GM18520 (cell line): ENCODE measurements around the gene VTN.

Experiments used
- ATAC-seq: cut with Tn5 transposase; IDR thresholded peaks from one replicate; pipeline ENCODE4 v1.9.1; 2021; ENCODE audit not compliant: unreplicated experiment

VTN gene

DNA sequence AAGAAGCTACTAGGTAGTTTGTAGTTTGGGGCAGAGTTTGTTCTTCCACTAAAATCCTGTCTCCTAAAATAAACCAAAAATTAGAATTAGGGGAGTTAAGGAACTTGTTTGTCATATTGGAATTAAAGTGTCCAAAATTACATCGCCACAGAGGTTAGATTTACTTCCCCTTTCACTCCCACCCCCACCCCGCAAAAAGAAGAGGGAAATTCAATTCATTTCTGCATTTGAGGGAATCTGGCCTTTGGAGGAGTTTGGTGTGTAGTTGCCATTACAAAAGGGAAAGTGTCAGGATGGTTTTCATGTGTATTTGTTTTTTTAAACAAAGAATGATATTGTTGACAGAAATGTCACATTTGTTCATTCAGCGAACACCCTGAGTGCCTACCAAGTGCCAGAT lies 45.3 kb downstream of the VTN start:
- no peak for ATAC-seq

DNA sequence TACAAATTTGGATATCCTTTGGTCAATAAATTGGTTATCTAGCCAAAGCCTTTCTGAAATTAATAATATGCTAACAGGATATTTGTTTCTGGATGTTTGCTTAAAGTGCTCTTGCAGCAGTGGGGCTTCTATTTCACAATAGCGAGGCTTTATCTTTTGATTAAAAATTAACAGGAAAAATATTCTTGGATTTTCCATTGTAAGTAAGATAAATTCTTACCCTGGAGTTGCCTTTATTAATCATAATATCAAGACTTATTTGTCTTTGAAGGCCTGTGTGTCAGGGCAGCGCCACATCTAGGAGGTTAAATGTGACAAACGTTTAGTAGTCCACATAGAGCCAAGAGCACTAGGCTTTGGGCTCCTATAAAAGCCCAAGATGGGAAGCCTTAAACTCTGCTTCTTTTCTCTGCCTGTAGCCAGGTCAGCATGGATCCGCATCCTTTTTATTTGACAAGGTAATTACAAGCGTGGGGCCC lies 45.8 kb downstream of the VTN start:
- no peak for ATAC-seq

DNA sequence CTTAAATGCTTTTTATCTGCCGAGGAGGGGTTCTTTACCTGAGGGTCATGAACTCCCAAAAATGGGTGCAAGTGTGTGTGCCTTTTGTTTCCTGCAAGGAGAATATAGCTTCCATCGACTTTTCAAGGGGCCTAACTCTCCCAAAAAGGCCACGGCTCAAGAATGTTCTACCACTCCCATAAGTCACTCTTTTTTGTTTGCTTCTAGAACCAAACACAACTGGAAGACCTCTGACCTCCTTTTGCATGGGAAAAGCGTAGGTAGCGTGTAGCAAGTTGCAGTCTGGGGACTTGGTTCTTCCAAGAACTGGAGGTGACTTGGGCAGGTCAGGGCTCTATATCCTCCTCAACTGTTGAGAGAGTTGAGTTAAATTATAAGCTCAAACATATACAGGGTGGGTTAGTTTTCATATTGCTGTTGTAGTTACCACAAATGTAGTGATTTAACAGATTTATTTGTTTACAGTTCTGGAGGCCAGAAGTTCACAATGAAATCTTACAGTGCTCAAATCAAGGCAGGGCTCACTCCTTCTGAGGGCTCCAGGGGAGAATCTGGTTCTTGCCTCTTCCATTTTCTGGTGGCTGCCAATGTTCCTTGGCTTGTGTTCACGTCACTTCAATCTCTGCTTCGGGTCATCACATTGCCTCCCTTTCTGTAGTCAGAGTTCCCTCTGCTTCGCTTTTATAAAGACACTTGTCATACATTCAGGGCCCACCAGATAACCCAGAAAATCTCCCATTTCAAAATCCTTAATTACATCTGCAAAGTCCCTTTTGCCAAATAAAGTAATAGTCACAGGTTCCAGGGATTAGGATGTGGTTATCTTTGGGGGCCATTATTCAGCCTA lies 49.7 kb downstream of the VTN start:
- no peak for ATAC-seq

DNA sequence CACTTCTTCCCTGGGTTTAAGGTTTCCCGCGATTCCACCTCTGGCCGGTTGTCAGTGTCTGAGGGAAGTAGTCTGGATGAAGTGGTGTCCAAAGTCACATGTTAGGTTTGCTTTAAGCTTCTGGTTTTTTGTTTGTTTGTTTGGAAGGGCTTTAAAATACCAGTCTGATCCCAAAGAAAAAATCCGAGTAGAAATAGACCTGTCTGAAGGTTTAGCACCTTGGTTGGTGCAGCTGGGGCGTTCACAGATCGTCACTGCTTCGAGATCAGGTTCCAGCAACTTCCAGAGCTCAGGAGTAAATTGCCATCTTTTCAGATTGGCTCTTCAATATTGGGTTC lies 50.5 kb downstream of the VTN start:
- ATAC-seq: no peak

- ATAC-seq: peak; percentile 95
Measured at GRCh38 chr17:28318759-28319597, 51.1 kb downstream of the VTN start, which contains the start of gene TMEM97. TSS of gene TMEM97 (plus strand) at chr17:28319200. CDS start at chr17:28319240, 40 bp downstream.

GRCh38 chr17:28317966-28318758 lies 51.9 kb downstream of the VTN start:
- ATAC-seq: no peak
